ENCODE data around the gene PCGF5.

DNA sequence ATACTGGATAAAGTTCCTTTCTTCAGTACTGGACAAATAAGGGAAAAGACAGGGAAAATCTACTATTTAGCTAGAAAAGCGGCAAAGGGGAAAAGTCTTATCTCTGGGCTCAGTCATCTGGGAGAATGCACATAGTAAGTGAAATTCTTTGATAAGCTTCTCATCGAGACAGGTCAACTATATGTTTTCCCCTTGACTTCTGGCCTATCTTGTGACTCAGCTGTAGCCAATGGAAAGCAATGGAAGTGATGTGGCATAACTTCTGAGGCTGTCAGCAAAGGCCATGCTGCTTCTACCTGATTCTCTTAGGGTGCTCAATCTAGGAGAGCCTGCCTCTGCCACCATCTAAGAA, 91.9 kb downstream of the PCGF5 start:
- TF ChIP-seq REPIN1 (tag by site-specific recombination; IDR thresholded peaks at IDR 0.05; ENCODE audit: low read depth) (no peak), ZNF24 (tag by site-specific recombination; IDR thresholded peaks at IDR 0.05) (no peak), ZNF830 (tag by site-specific recombination; IDR thresholded peaks at IDR 0.05; ENCODE audit: low read depth) (no peak), ZNF274 (IDR thresholded peaks at IDR 0.05; ENCODE audit: low read length) (no peak), ZNF274 (tag by site-specific recombination; IDR thresholded peaks at IDR 0.05; ENCODE audit: borderline replicate concordance) (no peak), ZNF707 (tag by site-specific recombination; IDR thresholded peaks at IDR 0.05) (no peak)
- TF ChIP-seq, protein P1, sequence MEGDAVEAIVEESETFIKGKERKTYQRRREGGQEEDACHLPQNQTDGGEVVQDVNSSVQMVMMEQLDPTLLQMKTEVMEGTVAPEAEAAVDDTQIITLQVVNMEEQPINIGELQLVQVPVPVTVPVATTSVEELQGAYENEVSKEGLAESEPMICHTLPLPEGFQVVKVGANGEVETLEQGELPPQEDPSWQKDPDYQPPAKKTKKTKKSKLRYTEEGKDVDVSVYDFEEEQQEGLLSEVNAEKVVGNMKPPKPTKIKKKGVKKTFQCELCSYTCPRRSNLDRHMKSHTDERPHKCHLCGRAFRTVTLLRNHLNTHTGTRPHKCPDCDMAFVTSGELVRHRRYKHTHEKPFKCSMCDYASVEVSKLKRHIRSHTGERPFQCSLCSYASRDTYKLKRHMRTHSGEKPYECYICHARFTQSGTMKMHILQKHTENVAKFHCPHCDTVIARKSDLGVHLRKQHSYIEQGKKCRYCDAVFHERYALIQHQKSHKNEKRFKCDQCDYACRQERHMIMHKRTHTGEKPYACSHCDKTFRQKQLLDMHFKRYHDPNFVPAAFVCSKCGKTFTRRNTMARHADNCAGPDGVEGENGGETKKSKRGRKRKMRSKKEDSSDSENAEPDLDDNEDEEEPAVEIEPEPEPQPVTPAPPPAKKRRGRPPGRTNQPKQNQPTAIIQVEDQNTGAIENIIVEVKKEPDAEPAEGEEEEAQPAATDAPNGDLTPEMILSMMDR (tag by site-specific recombination; IDR thresholded peaks at IDR 0.05): no peak
- TF ChIP-seq, protein P2, sequence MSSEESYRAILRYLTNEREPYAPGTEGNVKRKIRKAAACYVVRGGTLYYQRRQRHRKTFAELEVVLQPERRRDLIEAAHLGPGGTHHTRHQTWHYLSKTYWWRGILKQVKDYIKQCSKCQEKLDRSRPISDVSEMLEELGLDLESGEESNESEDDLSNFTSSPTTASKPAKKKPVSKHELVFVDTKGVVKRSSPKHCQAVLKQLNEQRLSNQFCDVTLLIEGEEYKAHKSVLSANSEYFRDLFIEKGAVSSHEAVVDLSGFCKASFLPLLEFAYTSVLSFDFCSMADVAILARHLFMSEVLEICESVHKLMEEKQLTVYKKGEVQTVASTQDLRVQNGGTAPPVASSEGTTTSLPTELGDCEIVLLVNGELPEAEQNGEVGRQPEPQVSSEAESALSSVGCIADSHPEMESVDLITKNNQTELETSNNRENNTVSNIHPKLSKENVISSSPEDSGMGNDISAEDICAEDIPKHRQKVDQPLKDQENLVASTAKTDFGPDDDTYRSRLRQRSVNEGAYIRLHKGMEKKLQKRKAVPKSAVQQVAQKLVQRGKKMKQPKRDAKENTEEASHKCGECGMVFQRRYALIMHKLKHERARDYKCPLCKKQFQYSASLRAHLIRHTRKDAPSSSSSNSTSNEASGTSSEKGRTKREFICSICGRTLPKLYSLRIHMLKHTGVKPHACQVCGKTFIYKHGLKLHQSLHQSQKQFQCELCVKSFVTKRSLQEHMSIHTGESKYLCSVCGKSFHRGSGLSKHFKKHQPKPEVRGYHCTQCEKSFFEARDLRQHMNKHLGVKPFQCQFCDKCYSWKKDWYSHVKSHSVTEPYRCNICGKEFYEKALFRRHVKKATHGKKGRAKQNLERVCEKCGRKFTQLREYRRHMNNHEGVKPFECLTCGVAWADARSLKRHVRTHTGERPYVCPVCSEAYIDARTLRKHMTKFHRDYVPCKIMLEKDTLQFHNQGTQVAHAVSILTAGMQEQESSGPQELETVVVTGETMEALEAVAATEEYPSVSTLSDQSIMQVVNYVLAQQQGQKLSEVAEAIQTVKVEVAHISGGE (tag by site-specific recombination; conservative IDR thresholded peaks at IDR 0.05; ENCODE audit: low read depth): no peak
- TF ChIP-seq, protein P3, sequence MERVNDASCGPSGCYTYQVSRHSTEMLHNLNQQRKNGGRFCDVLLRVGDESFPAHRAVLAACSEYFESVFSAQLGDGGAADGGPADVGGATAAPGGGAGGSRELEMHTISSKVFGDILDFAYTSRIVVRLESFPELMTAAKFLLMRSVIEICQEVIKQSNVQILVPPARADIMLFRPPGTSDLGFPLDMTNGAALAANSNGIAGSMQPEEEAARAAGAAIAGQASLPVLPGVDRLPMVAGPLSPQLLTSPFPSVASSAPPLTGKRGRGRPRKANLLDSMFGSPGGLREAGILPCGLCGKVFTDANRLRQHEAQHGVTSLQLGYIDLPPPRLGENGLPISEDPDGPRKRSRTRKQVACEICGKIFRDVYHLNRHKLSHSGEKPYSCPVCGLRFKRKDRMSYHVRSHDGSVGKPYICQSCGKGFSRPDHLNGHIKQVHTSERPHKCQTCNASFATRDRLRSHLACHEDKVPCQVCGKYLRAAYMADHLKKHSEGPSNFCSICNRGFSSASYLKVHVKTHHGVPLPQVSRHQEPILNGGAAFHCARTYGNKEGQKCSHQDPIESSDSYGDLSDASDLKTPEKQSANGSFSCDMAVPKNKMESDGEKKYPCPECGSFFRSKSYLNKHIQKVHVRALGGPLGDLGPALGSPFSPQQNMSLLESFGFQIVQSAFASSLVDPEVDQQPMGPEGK (tag by site-specific recombination; IDR thresholded peaks at IDR 0.05): no peak
- TF ChIP-seq, protein P4, sequence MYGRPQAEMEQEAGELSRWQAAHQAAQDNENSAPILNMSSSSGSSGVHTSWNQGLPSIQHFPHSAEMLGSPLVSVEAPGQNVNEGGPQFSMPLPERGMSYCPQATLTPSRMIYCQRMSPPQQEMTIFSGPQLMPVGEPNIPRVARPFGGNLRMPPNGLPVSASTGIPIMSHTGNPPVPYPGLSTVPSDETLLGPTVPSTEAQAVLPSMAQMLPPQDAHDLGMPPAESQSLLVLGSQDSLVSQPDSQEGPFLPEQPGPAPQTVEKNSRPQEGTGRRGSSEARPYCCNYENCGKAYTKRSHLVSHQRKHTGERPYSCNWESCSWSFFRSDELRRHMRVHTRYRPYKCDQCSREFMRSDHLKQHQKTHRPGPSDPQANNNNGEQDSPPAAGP (tag by site-specific recombination; IDR thresholded peaks at IDR 0.05): no peak
- TF ChIP-seq, protein P5, sequence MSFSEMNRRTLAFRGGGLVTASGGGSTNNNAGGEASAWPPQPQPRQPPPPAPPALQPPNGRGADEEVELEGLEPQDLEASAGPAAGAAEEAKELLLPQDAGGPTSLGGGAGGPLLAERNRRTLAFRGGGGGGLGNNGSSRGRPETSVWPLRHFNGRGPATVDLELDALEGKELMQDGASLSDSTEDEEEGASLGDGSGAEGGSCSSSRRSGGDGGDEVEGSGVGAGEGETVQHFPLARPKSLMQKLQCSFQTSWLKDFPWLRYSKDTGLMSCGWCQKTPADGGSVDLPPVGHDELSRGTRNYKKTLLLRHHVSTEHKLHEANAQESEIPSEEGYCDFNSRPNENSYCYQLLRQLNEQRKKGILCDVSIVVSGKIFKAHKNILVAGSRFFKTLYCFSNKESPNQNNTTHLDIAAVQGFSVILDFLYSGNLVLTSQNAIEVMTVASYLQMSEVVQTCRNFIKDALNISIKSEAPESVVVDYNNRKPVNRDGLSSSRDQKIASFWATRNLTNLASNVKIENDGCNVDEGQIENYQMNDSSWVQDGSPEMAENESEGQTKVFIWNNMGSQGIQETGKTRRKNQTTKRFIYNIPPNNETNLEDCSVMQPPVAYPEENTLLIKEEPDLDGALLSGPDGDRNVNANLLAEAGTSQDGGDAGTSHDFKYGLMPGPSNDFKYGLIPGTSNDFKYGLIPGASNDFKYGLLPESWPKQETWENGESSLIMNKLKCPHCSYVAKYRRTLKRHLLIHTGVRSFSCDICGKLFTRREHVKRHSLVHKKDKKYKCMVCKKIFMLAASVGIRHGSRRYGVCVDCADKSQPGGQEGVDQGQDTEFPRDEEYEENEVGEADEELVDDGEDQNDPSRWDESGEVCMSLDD (tag by site-specific recombination; IDR thresholded peaks at IDR 0.05): no peak
- TF ChIP-seq, protein P6, sequence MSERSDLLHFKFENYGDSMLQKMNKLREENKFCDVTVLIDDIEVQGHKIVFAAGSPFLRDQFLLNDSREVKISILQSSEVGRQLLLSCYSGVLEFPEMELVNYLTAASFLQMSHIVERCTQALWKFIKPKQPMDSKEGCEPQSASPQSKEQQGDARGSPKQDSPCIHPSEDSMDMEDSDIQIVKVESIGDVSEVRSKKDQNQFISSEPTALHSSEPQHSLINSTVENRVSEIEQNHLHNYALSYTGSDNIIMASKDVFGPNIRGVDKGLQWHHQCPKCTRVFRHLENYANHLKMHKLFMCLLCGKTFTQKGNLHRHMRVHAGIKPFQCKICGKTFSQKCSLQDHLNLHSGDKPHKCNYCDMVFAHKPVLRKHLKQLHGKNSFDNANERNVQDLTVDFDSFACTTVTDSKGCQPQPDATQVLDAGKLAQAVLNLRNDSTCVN (tag by site-specific recombination; optimal IDR thresholded peaks at IDR 0.05): no peak

Measured in HEK293 (cell line).